ENCODE results near the gene PCDHGB6. TPM values are rescaled to one million over a fixed set of nuclear protein-coding genes. Genes with fewer than 3 reads are reported as not detected.

PCDHGB6 gene
- total RNA-seq, 1 experiment from 2014 or later, result 6.0 TPM

GRCh38 chr5:141366016-141366896 lies 41.6 kb upstream of the PCDHGB6 start:
- no peak for TF ChIP-seq CTCF (conservative IDR thresholded peaks at IDR 0.05)
- Histone ChIP-seq H2BK120ac (ENCODE audit: low read depth, low read length, poor library complexity, severe bottlenecking) (no peak overlapping the region), H3K79me1 (ENCODE audit: insufficient read depth, low read depth, low read length, poor library complexity, severe bottlenecking) (no peaks in the 10 kb centered on the region), H4K8ac (replicated peaks; ENCODE audit: insufficient read length, low read depth, low read length) (no peak overlapping the region), H4K91ac (ENCODE audit: insufficient read length, low read depth, low read length) (no peak overlapping the region), H3T11ph (ENCODE audit: low read length) (no peak overlapping the region), H2BK12ac (ENCODE audit: insufficient read length, low read depth, low read length) (no peak overlapping the region), H3K56ac (ENCODE audit: insufficient read length, low read depth, low read length) (no peak overlapping the region), H3K14ac (ENCODE audit: insufficient read depth, low read length) (no peak overlapping the region), H4K5ac (ENCODE audit: insufficient read length, low read depth, low read length) (no peak overlapping the region), H3K9me3 (ENCODE audit: control insufficient read depth, low read depth, low read length) (peaks cover 31% of the 10 kb centered on the region), H3K27ac (ENCODE audit: insufficient read length, low read depth, low read length) (no peak overlapping the region), H4K20me1 (ENCODE audit: control insufficient read depth, insufficient read depth, insufficient read length) (no peaks in the 10 kb centered on the region), H3K27me3 (ENCODE audit: insufficient read depth, low read length) (no peaks in the 10 kb centered on the region), H3K9ac (ENCODE audit: extremely low read depth, insufficient read length, low read length) (no peak overlapping the region), H2AK5ac (ENCODE audit: insufficient read length, low read length) (no peak overlapping the region), H3K23me2 (ENCODE audit: insufficient read length, low read depth, low read length, poor library complexity, severe bottlenecking) (no peaks in the 10 kb centered on the region), H2BK20ac (ENCODE audit: low read depth, low read length, poor library complexity, severe bottlenecking) (no peak overlapping the region), H3K4me2 (ENCODE audit: insufficient read depth, insufficient read length, low read length) (no peak overlapping the region), H3K4ac (ENCODE audit: low read depth, low read length) (no peak overlapping the region), H2AFZ (ENCODE audit: low read length) (no peak overlapping the region), H3K79me2 (ENCODE audit: insufficient read depth, low read length) (no peaks in the 10 kb centered on the region), H2BK15ac (ENCODE audit: low read depth, low read length) (no peak overlapping the region), H2BK5ac (ENCODE audit: insufficient read length, low read length) (no peak overlapping the region), H3K23ac (ENCODE audit: insufficient read length, low read depth, low read length) (no peak overlapping the region), H3K18ac (ENCODE audit: insufficient read length, low read depth, low read length) (no peak overlapping the region), H3K4me1 (ENCODE audit: insufficient read depth, low read length) (no peaks in the 10 kb centered on the region)
- no CpG with 5 or more reads among the region's 46 CpGs for WGBS (ENCODE audit: extremely low coverage, insufficient read length, low lambda C conversion rate)
- Mint-ChIP-seq H3K27me3 (ENCODE audit: low read depth) (peaks cover 9% of the 10 kb centered on the region), H3K36me3 (ENCODE audit: insufficient read depth in 1 of 3, low read depth in 3 of 3) (peaks cover 44 to 60% (median 56%) of the 10 kb centered on the region in 3 experiments), H3K9me3 (peaks cover 65 to 72% of the 10 kb centered on the region in 2 experiments), H3K4me3 (no peak overlapping the region), H3K4me1 (peaks cover 4 to 13% of the 10 kb centered on the region in 2 experiments; a peak in 3 of 4 replicates), H3K27ac (no peak overlapping the region)
- no peak for DNase-seq
